HG02938 (cell line): ENCODE results near the gene PGBD1.

Experiments
- ATAC-seq: cut with Tn5 transposase; IDR thresholded peaks from one replicate; pipeline ENCODE4 v1.9.1; 2021; ENCODE audit warnings: mild to moderate bottlenecking, moderate library complexity; ENCODE audit not compliant: unreplicated experiment

Gene PGBD1

GRCh38 chr6:28333599-28334018 is 52.2 kb downstream of the PGBD1 start:
- ATAC-seq, result no peak

- ATAC-seq, result no peak
These were observed 53.1 kb downstream of the PGBD1 start for GRCh38 chr6:28334286-28335039.

GRCh38 chr6:28335040-28335563 is 53.7 kb downstream of the PGBD1 start:
- ATAC-seq, result no peak

- peak; percentile 81 for ATAC-seq
These were observed 54.4 kb downstream of the PGBD1 start, which contains the start of gene ZSCAN31 for GRCh38 chr6:28335564-28336283. Gene ZSCAN31, minus strand, starts transcription at chr6:28336148. Its CDS starts 6,465 bp downstream, at chr6:28329683.

- ATAC-seq, result peak; percentile 41
These were observed 55.1 kb downstream of the PGBD1 start for GRCh38 chr6:28336284-28337120.

- no peak for ATAC-seq
These were observed 55.7 kb downstream of the PGBD1 start for GRCh38 chr6:28337121-28337520.

- no peak for ATAC-seq
These were observed 59.1 kb downstream of the PGBD1 start for GRCh38 chr6:28340310-28341095.

GRCh38 chr6:28343898-28344677 is 62.7 kb downstream of the PGBD1 start:
- ATAC-seq, result no peak

- no peak for ATAC-seq
These were observed 63.8 kb downstream of the PGBD1 start for GRCh38 chr6:28345201-28345600.

- ATAC-seq, result no peak
These were observed 65.7 kb downstream of the PGBD1 start for GRCh38 chr6:28347119-28347518.

- no peak for ATAC-seq
These were observed 68.0 kb downstream of the PGBD1 start for GRCh38 chr6:28349344-28349891.

- peak; percentile 94 for ATAC-seq
These were observed 68.7 kb downstream of the PGBD1 start, which contains the start of gene ZKSCAN3 for GRCh38 chr6:28349892-28350737. Gene ZKSCAN3, plus strand, starts transcription at chr6:28349947. Its CDS starts 9,640 bp downstream, at chr6:28359587.

- ATAC-seq, result no peak
These were observed 69.7 kb downstream of the PGBD1 start for GRCh38 chr6:28351087-28351486.

GRCh38 chr6:28351493-28351925 is 70.1 kb downstream of the PGBD1 start:
- ATAC-seq, result no peak
